Endothelial cell of hepatic sinusoid (primary cell): ENCODE measurements around the gene SATB2.

ENCODE experiments used
- in situ Hi-C: cut with HindIII; loops from 2 replicates; pipeline ENCODE4 v1.10.0; 2017; ENCODE audit warnings: low sequenced_read_pairs

SATB2 gene

DNA sequence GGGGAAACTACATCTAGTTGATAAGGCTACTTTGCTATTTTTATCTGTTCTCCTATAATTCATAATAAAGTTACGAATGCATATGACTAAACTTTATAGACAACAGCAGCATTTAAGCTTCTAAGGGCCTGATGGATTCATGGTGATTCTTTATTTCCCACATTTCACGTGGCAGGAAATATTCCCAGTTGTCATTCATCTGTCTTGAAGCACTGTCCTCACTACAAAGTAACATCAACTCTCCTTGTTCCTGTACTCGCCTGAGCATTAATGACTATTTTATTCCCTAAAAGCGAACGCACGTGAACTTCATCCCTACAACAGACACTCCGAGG, 2.6 kb downstream of the SATB2 start:
- in situ Hi-C loops: no loop called here

DNA sequence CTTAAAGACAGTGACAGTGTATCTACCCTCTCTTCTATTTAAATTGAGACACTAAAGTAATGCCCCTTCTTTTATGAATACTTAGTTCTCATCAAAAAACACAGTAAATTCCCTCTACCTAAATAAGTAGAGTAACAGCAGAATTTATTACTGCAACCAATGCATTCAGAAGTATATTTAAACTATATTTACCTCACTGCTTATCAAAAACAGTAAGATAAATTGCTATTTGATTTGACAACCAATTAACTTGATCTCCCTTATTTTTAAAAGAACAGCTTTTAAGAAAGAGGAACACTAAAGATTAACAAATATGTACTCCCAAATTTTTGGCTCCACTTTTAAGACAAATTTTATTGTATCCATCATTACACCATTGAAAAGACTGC, 4.8 kb downstream of the SATB2 start:
- in situ Hi-C loops: no loop called here

DNA sequence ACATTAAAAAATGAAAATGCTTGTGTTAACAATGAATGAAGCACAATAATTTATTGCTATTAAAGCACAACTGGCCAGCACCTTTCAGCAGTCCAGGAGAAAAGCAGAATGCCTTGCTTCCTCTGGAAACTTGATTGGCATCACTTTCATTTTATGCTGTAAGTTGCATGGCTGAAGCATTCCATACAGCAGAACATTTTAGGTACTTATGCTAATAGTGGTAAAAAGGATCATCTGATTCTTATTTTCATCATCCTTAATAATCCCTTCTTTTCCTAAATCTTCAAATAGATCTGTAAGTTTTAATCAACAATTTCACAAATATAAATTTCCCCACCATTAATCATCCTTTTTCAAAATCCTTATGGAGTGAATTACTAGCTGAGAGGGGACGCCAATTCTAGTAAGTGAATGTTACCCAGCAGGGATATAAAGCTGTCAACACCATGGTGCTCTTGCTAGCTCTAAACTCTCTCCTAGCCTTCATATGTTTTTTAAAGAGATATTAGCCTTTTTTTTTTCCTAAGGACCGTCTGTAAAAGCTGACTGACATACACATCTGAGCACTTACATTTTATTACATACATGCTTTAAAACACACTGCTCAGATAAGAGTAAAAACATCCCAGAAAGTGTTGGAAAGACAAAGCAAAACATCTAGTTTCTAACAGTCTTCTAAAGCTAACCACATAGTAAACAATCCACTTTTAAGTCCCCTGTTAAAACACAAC, 5.3 kb downstream of the SATB2 start:
- in situ Hi-C loops: no loop called here

DNA sequence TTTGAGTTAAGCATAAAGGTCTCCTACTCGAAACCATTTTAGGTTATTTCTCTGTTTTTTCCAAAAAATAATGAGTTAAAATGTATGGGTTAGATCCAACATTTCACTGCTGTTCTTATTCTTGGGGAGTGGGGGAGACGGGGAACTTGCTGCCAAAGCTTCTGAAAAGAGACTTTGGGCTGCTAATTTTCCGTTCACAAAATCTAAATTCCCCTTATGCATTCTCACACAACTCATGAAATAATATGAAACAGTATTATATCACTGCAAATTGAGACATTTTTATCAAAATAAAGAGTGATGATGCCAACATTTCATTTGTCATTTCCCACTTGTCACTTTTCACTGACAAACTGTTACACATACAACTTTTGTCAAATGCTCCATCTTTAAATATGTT, 7.8 kb downstream of the SATB2 start:
- in situ Hi-C loops: no loop called here

DNA sequence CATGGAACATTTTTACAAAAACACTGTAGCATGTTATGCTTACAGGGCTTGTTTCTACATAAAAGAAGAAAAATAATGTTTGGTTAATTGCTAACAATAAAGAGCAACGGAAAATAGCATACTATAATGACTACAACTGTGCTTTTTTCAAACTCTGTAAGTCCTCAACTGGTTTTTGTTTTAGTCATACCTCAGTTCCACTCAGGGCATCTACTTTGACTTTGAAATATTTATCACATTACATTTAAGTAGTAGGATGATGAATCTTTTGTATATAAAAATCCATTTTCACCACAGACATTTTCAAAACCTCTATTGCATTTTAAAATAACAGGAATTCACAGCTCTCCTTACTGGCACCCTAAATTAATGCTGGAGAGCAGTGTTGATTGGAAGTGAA, 8.3 kb downstream of the SATB2 start:
- in situ Hi-C loops: no loop called here

DNA sequence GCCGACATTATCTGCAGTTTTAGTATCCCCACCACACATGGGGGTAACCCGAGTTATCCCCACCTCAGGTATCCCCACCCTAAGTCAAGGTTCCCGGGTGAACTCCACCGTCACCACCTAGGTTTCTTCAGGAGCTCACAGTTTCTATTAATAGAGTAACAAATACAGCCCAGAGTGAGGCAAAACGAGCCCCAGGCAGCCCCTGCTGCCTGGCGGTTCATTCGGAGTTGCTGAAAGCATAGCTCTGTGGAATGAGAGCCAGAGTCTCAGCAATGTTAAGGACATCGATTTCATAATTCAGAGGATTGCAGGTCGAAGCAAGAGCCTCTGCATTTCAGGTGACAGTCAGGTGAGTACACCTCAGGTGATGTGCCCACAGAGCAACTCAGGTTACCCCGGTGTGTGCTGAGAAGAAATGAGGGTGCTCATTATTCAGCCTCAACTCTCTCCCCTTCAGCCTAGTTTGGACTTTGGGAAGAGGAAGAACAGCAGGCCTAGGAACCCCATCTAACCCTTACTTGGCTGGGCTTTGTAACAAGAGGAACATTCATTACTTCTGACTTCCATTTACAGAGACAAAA, 10.7 kb downstream of the SATB2 start:
- in situ Hi-C loops: no loop called here

DNA sequence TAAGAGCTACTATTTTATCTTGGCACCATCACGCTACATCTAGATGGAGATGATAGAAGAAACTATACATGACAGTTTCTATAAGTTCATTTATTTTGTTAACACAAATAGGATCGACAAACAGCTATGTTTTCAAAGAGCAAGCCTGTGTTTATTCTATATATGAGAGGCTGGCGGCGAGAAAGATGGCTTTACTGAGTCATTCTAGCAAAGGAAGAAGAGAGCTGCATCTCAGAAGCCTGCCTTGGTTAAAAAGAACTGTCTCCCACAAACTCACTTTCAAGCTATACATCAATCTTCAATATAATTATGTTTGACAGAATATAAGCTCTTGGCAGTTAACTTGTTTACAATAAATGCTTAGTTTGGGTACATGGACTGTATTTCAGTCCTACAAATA, 13.0 kb downstream of the SATB2 start:
- in situ Hi-C loops: no loop called here

DNA sequence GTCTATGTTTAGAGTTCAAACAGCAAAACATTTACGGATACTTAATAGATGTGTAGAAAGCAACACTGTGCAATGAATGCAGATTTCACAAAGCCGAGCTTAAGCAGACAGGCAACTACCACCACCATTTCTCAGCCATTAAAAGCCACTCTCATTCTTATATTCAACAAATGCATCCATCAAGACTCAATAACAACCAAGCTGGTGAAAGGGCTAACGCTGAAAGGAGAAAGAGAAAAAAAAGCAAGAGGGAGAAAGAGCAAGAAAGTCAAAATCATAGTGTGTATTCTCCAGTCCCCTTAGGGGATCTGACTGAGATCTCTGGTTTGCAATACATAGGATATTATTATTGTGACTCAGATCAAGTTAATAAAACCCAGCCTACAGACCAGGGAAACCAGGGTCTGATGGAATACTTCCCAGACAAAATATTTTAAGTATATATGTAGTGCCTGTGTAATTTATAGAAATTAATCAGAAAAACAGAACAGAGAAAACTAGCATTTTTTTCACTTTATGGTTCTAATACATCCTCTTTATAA, 14.1 kb downstream of the SATB2 start:
- in situ Hi-C loops: no loop called here

DNA sequence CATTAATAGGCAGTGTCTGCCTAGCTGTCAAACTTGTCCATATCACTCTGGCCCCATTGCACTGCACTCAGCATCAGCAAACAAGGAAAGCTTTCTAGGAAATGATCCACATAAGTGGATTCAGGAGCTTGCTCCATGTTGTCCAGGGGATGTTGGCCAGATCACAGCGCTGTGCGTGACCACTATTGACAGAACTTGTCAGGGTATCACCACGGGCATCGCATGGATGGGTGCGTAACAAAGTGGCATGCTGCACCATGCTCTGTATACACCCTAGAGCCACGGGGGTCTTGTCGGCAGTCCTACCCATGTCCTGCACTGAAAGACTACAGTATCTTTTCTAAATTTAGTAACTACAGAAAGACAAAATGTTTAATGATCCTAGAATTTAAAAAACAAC, 15.6 kb downstream of the SATB2 start:
- in situ Hi-C loops: no loop called here

DNA sequence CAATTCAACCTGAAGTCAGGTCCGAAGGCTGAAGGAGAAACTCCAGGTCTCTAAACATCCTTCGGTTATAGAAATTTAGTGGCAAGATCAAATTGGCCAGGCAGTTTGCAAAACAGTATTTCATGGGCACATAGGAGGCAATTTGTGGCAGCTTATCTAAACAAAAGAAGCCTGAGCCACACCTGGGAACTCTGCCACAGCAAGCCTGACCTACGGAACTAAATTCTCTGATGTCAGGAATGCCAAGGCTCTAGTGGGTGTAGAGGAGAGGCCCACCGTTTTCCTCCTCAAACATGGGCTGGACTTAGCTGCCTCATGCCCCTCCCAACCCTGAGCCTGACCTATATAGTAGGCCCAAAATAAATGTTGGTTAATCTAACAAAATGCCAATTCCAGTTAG, 16.0 kb downstream of the SATB2 start:
- in situ Hi-C loops: no loop called here

DNA sequence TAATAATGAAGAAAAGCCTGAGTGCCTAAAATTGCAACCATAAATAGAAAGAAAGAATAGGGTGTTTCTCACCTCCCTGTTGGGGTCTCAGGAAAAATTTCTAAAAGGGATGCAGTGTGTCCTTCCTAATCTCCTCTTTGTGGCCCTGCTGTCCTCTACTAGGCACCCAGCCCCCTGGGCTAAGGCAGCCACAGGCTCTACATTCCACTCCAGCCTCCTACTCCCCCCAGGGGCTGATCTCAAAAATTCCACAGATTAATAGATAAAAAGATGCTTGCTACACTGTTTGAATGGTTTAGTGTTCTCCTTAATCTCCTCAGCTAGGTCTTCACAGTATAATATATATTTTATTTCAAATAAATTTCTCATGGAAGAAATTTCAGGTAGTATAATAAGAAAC, 17.6 kb downstream of the SATB2 start:
- in situ Hi-C loops: no loop called here

DNA sequence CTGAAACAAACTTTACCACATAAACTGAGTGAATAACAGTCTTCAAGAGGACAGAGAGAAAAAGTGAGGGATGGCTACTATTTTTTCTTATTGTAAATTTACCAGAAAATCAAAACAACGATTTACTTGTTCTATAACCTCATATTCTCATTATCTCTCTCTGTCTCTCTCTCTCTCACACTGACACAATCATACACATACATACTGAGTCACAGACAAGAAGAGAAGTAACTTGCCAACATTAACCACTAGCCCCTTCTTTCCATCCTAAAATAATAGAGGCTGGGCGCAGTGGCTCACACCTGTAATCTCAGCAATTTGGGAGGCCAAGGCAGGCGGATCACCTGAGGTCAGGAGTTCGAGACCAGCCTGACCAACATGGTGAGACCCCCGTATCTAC, 18.2 kb downstream of the SATB2 start:
- in situ Hi-C loops: no loop called here

DNA sequence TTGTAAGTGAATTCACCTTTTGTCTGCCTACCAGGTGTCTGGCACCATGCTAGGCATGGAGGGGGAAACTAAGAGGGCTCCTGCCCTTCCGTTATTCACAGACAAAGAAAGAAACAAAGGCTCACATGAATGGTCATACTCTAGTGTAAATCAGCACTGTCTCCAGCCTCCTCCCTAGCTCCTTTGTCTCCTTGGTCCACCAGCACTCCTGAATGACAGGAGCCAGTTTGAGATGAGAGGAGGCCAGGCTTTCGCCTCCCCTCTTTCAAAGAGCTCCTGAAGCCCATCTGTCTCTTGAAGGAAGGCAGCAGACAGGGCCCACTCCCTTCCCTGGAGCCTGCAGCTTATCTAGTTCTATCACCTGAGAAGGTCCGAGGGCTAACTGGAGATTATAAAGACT, 18.7 kb downstream of the SATB2 start:
- in situ Hi-C loops: no loop called here

DNA sequence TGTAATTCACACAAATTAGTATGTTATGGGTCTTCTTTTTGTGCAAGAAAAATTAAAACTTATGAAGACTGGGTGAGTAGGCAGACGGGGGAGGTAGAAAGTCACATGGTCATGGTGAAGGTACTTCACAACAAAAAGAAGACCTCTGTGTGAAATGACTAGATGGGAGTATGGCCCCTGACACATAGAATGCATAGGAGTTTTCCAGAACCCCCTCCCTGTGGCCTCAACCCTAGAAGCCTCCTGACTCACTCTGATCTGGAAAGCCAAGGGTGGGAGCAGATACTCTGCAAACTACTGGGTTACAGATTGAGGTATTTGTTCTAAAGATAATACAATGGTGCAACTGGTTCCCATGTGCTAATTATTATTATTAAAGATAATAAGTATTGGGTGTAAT, 23.2 kb downstream of the SATB2 start:
- in situ Hi-C loops: no loop called here

DNA sequence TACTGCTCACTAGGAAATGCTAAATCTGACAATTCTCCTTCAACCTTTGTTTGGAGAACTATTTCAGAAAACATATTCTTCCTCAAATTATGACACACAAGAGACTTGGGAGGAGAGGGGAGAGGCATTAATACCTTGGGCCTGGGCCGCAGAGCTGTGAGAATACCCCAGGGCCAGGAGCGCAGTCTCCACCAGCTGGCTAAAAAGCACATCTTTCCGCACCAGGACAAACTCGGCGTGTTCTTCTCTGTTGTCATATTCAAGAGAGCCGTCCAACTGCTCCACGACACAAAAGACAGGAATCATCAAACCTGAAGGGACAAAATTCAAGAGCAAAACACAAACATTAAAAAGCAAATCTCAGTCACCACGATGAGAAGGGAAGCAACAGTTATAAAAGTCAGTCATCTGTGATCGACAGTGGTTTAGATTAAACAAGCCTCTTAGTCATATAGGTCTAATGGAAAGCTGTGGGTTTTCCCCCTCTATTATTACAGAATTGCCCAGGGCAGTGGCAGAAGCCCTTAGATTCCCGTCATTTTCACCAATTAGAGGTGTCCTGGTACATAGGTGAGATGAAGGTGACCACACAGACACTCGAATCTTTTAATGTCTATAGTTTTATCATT, 24.4 kb downstream of the SATB2 start:
- in situ Hi-C loops: no loop called here

DNA sequence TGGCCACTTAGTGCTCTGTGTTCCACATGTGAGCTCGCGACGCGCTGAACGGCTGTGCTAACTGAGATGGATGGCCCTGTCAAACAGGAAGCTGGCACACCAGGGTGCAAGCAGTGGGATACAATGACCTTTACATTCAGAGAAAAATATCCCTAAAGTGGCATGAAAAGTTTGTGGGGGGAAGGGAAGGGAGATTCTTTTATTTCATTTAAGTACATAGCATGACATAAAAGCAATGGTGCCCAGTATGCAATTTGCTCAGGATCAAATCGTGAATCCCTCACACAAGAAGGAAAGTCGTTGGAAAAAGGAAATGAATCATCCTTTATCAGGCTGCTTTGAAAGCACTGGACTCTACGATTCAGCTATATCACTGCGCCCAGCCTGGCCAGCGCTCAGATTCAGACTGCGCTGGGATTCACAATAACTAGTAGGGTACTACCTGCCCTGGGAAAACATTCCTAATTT, 26.0 kb downstream of the SATB2 start:
- in situ Hi-C loops: no loop called here

DNA sequence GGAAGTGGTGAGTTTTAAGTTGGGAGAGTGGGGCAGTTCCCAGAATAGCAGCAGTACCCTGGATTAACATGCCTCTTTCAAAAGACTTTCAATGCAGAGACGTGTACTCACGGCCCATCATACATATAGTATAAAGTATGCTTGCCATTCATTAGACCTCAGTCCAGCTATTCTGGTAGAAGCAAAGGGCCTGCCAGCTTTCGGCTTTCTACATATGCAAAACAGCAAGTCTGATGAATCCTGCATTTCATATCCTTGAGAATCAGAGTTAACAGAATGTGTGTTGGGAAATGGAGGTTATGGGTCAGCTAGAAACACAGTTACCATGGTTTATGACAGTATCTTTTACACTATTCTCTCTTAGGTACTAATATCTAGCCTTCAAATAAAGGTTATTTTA, 27.5 kb downstream of the SATB2 start:
- in situ Hi-C loops: no loop called here

DNA sequence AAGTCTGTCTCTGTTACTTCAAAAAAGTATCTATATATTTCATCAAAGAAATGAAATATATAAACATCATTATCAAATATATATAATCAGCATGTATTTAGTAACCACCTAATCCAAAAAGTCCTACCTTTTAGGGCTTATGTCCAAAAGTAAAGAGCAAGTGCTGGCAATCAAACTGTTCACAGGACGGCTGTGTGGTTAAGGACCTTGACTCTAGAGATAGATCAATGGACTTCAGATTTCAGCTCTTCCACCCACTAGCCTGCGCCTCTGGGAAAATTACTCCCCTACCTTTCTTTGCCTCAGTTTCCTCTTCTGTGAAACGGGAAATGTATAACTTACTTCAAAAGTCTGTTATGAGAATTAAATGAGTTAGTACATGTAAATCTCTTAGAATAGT, 29.4 kb downstream of the SATB2 start:
- in situ Hi-C loops: no loop called here

DNA sequence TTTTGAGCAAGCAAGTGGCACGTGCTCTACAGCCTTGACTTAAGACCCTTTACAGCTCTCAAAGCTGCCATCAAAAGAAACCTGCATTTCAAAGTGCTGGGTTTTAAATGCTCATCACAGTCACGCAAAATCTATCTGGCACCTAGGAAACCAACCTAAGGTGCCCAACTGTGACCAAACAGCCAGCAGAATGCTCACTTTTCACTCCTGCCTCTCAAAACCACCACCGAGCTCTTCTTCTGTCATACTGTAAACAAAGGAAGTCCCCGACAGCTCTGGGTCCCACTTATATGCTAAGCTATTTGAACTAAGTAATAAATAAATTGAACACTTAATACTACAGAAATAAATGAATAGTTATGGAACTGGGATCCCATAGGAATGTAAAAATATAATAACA, 33.6 kb downstream of the SATB2 start:
- in situ Hi-C loops: no loop called here

DNA sequence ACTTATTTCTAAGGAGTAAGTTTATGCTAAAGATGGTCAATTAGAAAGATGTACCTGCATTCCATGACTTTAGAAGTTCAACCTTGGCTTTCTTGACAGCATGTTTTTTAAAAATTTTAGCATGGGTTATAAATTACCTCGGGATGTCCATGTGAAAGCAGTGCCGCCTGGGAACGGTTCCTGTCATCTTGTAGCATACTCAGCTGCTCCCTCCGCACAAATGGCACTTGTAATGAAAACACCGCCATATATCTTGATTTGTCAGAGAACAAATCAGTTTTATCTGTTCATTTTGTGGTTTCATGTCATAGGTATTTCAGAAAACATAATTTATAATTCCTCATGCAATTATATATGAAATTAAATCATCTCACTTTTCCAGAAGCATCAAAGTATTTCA, 38.3 kb downstream of the SATB2 start:
- in situ Hi-C loops: no loop called here

DNA sequence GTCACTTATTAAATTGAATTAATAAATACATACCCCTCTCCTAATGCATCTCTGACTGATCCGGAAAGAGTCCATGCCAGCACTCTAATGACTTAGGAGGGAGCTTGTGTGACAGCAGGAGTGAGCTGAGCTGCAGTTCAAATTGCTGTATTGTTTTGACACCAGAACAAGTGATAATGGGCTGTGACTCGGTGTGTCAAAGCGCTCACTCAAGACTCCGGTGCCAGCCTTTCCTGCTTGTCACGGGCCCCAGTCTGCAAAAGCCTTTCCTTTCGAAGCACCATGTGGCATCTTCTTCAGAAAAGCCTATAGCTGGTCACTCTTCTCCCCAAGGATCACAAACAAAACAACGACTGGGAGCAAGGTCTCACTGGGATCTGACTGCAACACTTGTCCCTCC, 43.3 kb downstream of the SATB2 start:
- in situ Hi-C loops: no loop called here

DNA sequence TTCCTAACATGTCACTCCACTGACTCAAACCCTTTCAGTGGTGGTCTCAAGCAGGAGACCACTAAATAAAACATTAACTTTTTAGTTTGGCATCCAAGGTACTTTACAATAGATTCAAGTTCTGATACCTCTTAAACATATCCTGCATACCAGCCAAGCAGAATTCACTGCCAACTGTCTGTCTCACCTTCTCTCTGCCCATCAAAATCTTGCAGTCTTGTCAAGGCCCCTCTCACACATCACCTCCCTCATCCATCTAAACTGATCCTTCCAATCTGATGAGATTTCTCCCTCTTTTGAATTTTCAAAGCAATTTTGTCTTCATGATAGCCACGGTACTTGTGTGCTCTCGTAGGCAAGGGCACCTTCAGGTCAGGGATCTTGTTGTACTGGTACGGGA, 43.7 kb downstream of the SATB2 start:
- in situ Hi-C loops: no loop called here
